Measurements from ENCODE around the gene CES4A.

DNA sequence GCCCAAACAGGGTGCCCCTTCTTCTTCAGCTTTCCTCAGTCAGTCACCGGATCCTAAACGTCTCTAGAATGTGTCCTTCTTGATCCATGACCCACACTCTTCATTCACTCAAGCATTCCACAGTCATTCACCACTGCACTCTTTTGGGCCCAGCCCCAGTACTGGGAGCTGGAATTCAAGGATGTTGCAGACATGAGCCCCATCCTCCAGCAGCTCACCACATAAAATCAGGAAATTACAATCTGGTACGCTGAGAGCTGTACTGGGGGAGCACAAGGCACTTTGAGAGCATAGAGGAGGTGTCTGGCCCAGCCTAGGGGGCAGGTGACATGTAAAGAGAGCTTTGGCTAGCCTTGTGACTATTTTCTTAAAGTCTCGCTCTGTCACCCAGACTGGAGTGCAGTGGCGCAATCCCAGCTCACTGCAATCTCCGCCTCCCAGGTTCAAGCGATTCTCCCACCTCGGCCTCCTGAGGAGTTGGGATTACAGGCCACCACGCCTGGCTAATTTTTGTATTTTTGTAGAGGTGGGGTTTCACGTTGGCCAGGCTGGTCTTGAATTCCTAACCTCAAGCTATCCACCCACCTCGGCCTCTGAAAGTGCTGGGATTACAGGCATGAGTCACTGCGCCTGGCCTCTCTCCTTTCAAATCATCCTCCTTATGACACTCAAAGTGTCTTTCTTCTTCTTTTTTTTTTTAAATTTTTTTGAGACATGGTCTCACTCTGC is 18.7 kb downstream of the CES4A start:
- TF ChIP-seq CTCF (IDR thresholded peaks at IDR 0.05) = no peak
- TF ChIP-seq POLR2AphosphoS5 (IDR thresholded peaks at IDR 0.05) = no peak
- no peak for TF ChIP-seq POLR2A (IDR thresholded peaks at IDR 0.05)
- no peak for TF ChIP-seq EP300 (IDR thresholded peaks at IDR 0.05)
